WTC11 (cell line): ENCODE measurements around the gene SERPINE2.

Experiments used
- CREM ChIP-seq: sonication (generic); formaldehyde crosslinking; IDR thresholded peaks from 2 replicates; pipeline ENCODE4 v1.8.1; 2022; ENCODE audit warnings: mild to moderate bottlenecking, missing genetic modification reagents, moderate library complexity
- IRF2 ChIP-seq: sonication (generic); formaldehyde crosslinking; IDR thresholded peaks from 2 replicates; pipeline ENCODE4 v1.8.0; 2022; ENCODE audit warnings: low read depth, missing genetic modification reagents, borderline replicate concordance
- ZNF219 ChIP-seq: sonication (generic); formaldehyde crosslinking; IDR thresholded peaks from 2 replicates; pipeline ENCODE4 v1.8.0; 2023; ENCODE audit warnings: missing genetic modification reagents, mild to moderate bottlenecking, borderline replicate concordance
- TF ChIP-seq, protein P1 (sequence below): fragments of 200-600 bp; IDR thresholded peaks from 2 replicates; pipeline ENCODE4 v1.8.0; 2022; ENCODE audit warnings: antibody characterized with exemption

GRCh38 chr2:224031358-224031970, 7.6 kb downstream of the SERPINE2 start:
- TF ChIP-seq CREM: no peak
- TF ChIP-seq, protein P1, sequence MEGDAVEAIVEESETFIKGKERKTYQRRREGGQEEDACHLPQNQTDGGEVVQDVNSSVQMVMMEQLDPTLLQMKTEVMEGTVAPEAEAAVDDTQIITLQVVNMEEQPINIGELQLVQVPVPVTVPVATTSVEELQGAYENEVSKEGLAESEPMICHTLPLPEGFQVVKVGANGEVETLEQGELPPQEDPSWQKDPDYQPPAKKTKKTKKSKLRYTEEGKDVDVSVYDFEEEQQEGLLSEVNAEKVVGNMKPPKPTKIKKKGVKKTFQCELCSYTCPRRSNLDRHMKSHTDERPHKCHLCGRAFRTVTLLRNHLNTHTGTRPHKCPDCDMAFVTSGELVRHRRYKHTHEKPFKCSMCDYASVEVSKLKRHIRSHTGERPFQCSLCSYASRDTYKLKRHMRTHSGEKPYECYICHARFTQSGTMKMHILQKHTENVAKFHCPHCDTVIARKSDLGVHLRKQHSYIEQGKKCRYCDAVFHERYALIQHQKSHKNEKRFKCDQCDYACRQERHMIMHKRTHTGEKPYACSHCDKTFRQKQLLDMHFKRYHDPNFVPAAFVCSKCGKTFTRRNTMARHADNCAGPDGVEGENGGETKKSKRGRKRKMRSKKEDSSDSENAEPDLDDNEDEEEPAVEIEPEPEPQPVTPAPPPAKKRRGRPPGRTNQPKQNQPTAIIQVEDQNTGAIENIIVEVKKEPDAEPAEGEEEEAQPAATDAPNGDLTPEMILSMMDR: no peak
- no peak for TF ChIP-seq ZNF219 (CRISPR knock-in tag)
- no peak for TF ChIP-seq IRF2 (CRISPR knock-in tag)
